NCI-H128 (cell line): ENCODE data around the gene GRAMD2A.

ENCODE experiments used
- DNase-seq: peaks from one replicate; lab custom pipeline; 2025; ENCODE audit not compliant: unreplicated experiment; lab: John Stamatoyannopoulos, UW

The GRAMD2A gene

DNA sequence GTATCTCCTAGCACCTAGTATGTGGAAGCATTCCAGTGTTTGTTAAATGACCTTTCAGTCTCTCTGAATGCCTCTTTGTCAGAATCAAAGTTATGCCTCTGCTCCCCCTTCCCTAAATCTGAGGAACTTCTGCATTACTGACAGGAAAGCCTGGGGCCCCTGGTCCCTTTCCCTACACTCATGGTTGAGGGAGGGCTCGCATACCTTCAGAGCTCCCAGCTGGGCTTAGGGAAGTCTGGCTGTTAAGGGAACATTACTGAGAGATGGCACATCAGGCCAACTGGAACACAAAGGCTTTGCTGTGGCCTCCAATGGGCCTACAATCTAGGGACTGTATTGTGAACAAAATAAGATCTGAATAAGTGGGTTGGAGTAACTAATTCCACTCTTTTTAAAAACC is 23.1 kb upstream of the GRAMD2A start:
- no peak for DNase-seq

DNA sequence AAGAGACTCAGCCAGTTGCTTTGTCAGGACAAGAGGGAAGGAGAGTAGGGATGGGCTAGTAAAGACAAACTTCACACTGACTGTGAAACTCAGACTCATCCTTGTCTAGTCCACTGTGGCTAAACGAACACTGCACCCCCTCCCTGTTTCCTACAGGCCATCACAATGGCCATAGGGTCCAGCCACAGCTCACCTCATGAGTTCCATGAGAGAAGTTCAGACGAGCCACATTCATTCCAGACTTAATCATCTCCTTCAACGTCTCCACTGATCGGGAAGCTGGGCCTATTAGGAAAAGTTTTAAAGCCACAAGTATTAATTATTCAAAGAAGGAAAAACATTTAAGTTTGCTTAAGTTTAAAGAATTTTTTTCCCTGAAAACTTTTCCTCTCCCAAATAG is 19.6 kb upstream of the GRAMD2A start:
- no peak for DNase-seq

DNA sequence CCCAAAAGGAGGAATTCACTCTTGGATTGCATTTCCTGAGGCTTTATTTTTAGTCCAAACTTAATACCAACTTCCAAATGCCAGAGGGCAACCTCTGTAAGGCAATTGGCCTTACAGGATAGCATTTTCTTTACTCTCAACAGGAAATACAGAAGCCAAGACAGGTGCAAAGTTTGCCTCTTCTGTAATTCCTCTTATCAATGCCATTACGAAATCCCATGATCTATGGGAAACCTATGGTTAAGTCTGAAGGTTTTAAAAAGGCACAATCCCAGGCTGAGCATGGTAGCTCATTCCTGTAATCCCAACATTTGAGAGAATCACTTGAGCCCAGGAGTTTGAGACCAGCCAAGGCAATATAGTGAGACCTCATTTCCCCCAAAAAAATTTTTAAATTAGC is 18.5 kb upstream of the GRAMD2A start:
- no peak for DNase-seq

DNA sequence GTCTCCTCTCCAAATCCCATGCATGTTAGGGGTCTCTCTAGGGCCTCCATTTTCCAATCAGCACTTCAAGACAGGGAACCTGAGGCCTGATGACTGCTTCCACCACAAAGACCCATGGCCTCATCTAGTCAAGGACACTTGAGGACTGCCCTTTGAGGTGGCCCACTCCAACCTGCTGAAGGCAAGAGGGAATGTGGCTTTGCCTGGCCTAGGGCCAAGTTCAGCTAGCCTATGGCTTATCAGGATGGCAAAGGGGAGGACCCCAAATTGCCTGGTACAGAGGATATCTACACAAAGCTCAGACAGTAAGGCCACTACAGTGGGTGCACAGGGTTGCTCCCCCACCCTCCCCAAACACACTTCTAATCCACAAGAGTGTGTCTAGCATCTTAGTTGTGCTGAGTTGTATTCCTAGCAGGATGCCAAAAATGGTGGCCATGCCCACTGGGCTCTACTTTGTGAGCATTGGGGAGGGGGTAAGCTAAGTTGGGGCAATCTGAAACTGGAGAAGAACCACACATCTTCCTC is 10.0 kb upstream of the GRAMD2A start:
- DNase-seq = no peak

DNA sequence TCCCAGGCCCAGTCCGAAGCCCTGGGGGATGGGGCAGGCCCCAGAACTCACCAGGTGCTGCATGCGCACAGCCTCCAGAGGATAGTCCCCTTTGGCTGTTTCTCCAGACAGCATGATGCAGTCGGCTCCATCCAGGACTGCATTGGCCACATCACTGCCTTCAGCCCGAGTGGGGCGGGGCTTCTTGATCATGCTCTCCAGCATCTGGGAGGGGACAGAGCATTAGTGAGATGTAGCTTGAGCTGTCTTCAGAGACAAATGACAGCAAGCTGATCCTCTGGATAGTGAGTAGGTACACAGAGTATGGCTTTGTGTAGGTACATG is 9.1 kb upstream of the GRAMD2A start:
- no peak for DNase-seq

DNA sequence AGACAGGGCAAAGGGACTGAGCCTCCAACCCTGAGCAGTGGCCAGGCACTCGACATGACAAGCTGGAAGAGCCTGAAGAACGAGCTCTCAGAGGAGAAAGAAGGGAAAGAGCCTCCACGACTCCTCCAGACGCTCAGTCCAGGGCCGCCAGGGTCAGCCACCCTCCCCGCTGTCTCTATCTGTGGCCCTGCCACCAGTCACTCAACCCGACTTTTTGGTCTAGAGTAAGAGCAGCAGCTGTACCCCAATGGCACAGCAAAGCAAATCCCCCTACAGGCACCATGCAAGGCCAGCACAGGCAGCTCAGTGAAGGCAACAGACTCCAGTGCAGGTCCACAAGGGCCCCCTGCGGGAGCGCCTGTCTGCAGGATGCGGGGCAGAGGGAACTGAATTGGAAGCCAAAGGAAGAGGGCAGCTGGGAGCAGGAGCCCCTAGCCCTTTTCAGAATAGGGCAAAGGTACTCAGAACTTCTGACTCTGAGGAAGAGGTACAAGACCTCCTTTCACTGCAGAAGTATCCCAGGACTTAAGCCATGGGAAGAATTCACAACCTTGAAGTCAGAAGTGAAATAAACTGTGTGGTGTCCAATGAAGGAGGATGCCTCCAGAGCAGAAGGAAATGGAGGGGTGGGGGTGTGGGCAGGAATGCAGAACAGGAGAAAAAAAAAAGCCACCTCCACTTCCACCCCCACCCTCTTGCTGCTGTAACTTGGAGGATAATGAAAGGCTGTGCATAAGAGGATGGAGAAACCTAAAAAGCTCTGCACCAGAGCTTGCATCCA is 8.5 kb upstream of the GRAMD2A start:
- DNase-seq = no peak

DNA sequence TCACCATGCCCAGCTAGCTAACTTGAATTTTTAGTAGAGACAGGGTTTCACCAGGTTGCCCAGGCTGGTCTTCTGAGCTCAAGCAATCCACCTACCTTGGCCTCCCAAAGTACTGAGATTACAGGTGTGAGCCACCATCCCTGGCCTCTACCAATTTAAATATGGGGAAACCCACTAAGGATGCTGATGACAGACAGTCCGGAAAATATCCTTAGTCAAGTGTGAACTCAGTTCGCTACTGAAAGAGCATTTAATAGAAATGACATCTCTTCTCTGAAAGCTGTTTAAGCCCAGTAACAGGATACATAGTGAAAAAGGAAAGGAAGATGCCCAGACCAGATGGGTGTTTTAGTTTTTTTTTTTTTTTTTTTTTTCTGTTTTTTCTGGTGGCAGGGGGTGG is 7.7 kb upstream of the GRAMD2A start:
- no peak for DNase-seq

DNA sequence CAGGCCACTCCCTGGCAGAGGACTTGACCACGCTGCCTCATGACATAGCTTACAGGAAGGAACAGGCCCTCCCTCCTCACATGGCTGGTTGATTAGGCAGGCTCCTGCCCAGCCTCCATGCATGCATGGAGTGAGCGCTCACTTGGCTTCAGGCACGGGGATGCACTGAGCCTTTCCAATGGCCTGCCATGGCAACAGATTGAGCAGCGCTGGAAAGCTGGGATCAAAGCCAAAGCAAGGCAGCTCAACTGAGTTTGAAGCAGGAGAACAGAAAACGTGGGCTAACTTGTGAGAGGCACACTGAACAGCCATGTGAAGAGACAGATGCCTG is 5.9 kb upstream of the GRAMD2A start:
- peak; percentile 22 for DNase-seq

DNA sequence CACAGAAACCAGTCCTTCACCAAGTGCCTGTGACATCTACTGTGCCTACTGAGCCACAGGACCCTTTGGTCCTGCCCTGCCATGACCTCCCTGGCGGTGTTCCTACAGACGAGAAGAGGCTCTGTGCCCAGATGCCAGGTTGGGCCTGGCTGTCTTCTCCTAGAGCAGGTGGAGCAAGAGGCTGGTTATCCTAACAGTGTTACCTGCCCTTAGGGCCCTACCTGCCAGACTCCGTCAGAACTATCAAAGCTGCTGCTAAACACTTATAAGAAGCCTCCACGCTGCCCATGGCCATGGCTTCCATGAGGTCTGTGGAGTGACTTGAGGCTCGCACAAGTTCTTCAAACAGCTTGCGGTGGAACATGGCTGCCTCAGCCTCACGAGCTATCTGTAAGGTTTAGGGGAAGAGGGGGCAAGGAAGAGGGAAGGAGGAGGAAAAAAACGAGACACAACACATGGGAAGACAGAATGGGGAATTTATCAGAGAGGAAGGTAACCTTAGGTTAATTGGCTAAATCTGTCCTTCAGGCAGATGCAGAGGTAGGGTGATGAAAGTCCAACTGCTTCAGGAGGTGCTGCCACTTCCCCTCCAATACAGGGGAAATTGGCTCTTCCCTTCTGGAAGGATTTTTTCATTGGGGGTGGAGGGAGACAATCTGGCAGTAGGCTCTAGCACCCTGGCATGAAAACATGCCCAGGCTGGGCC is 5.4 kb upstream of the GRAMD2A start:
- no peak for DNase-seq

DNA sequence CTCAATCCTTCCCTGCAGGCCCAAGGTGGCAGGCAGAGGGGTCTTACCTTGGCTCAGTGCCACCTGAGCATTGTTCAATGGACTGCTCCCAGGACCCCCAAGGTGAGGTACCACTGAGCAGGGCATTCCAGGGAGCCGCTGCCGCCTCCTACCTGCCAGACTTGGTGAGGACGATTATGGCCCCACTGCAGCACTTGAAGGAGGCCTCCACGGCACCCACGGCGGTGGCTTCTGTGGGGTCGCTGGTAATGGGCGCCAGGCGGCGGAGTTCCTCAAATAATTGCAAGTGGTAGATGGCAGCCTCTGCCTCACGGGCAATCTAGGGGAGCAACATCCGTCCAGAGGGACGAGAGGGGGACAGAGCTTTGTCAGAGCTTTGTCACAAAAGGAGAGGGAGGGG is 4.7 kb upstream of the GRAMD2A start:
- no peak for DNase-seq

DNA sequence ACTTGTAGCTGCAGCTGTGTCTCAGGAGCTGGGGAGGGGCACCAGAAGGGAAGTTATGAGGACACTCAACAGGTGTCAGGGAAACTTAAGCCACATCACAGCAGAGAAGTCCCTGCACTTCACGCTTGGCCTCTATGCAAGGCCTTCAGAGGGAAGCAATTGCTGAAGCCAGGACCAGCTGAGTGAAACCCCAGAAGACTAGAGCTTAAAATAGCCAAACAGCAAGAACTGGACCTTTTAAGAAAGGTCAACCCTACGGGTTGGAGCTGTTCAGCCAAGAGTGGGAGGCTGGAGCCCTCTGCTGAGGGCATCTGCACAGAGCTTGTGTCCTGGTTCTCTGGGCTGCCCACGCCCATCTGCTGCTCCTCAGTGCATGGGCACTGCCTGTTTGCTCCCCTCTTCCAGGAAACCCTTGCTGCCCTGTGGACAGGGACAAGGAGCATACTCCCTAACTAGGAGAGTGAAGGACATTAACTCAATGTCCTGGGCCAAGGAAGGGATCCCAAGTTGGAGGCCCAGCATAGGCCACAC is 3.9 kb upstream of the GRAMD2A start:
- no peak for DNase-seq

DNA sequence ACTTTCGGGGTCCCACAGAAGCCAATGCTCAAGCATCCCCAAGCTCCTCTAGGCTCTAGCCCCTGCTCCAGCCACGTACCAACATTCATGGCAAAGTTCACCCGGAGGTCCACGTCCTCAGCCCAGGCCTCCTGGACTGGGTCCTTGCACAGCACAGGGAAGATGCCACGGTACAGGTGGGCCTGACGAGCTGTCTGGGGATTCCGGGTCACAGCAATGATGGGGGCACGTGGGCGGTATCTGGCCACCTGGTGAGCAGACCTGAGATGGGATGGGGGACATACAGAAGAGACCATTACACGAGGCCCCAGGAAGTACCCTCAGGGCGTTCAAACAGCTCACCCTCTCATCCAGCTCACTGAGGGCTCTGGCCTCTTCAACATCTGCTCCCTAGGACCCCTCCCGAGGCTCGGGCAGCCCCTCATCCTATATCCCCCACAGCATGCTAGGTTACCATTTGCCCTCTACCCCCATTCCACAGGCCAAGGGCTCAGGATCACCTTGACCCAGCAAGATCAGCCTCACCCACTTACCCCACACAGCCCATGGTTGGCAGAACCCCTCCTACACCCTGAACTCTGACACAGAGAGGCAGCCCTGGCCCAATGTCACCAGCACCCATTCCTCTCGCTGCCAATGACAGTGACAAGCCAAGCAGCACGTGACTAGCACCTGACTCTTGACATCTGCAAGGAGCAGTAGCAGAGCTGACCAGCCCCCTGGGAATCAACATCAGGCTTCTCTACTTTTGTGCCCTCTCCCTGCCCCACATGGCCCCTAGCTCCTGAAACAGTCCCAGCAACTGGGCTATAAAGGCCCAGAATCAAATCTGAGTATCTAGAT is 3.0 kb upstream of the GRAMD2A start:
- DNase-seq = no peak

DNA sequence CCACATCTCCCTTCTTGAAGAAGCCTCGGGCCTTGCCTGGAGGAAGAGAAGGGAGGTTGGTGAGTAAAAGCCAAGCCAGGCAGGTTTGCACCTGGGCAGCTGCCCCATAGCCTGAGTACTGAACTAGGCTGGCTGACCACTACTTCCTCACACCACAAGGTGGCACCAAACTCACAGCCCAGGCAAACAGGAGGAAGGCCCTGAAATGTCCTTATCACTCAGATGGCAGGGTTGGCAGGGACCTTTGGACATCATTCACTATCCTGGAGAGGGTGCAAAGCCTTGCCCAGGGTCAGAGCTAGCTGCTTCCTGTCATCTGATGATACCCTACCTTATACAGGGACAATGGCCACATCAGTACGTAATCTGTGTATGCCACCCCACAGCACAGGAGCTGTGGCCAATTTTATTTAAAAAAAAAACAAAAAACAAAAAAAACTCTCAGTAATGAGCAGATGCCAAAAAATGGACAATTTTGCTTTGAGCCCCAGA is 2.2 kb upstream of the GRAMD2A start:
- peak; percentile 18 for DNase-seq

DNA sequence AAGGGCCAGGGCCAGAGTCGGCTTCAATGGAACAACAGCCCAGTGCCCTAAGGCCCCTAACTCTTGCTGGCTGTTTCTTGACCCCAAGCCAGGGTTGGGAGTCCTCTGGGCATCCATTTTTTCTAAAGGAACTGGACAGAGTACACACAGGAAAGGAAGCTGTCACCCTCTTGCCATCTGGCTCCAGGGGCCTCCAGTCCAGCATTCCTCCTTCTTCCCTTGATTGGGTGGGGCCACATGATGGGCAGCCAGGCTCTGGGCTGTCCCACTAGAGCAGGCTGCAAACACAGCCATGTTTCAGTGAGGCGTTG is 1.6 kb upstream of the GRAMD2A start:
- DNase-seq = no peak

DNA sequence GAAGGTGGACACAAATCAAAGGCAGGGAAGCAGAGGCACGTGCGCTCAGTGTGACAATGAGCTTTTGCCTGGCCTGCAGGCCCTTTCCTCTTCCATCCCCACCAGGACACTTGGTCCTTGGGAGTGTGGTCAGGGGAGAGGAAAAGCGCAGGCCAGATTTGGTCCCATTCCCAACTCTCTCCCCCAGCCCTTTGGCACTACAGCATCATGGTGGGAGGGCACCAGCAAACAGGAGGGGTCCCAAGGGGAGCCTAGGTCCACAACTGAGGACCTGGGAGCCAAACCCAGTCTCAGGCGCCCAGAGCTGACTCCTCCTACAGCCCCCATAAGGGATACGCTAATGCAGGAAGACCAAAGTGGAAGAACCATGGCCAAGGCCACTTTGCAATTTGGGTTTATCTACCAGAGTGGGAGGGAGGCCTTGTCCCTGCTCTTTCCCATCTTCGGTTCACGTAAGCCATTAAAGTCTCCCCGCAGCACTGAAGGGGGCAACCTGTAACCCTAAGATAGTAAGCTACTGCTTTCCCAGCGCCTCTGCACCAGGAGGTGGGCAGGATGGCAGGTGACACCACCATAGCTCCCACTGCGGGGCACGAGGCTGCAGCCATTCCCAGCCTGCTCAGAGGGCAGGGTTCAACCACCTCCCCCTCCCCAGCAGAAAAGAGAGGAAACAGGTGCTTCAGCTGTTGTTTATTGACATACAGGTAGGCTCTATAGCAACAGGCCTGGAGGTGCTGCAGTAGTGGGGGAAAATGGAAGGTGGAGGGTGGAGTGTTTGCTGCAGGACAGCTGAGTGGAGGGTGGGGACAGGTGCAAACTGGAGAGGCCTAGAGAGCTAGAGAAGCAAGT is 993 bp upstream of the GRAMD2A start:
- no peak for DNase-seq

DNA sequence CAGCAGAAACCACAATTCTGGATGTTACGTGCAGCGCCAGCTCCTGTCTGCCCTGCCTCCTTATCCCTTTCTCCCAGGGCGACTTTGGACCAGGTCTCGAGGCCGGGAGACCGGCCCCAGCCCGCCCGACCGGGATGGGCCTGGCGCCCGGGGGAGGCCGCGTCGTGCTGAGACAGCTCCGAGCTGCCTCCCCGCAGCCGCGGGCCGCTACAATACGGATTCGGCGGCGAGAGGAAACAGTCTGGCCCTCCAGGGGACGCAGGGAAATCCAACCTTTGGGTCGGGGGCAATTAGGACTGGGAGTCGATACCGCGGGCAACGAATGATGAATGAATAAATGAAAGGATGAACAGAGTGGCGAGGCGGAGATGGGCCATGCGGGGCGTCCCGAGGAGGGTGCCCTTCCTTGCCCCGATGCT is 537 bp downstream of the GRAMD2A start:
- no peak for DNase-seq

DNA sequence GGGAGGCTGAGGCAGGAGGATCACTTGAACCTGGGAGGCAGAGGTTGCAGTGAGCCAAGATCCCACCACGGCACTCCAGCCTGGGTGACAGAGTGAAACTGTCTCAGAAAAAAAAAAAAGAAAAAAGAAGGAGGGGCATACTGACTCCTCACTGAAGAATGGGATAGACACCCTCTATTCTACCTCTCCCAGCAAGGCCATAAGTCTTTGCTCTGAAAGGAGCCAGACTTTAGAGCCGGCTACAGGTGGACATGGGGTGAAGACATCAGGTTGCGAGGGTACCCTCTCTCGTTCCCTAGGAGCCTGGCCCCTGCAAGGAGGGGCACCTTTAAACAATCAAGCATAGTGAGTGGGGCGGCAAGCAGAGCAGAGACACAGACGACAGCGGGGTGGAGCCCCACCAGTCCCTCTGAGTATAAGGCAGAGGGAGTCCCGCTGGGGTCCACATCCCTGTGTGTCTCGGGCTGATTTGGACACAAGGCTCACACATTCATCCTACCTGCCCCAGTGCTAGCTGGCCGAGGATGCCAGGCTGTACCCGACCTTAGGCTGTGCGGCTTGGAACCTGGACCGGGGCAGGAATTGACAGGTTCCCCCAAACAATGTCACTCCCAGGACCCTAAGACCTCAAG is 1.1 kb downstream of the GRAMD2A start:
- DNase-seq = no peak

DNA sequence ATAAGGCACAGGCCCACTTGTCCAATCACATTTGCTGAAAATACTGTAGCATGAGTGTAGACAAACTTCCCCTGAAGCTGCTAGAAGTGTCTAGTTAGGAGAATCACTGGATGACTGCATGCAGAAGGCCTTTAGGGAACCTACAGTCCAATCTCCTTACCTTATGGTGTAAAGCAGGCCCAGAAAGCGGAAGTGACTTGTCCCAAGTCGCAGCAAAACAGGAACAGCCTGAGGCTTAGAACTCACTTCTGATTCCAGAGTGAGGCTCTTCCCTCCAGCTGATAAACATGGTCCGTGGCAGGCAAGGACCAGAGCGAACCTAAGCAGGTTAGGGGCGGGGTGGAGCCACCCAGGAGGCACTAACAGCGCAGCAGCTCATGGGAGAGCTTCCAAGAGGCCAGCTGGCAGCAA is 2.5 kb downstream of the GRAMD2A start:
- no peak for DNase-seq

DNA sequence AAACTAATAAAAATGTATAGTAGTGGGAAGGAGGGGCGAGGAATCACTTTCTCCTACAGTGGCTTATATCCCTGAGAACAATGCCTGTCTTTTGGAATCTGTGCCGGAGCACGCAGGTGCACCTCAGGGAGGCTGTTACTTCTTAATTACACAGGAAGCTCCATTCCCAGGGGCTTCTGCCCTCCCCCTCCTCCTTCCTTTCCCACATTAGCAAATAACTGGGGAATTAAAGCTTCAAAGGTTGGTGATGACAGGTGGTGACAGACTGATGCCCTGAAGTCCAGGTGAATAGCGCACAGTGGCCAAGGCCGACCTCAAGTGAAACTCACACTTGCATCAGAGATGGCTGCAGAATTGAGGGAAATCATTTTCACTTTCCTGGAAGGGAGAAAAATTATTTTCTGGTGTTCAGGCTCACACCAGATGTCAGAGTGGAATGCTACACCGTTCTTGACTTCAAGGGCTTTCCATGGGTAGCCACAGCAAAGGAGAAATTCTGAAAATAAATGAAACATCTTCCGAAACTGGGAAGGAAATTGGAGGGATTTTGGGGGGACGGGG is 3.7 kb downstream of the GRAMD2A start:
- DNase-seq = no peak

DNA sequence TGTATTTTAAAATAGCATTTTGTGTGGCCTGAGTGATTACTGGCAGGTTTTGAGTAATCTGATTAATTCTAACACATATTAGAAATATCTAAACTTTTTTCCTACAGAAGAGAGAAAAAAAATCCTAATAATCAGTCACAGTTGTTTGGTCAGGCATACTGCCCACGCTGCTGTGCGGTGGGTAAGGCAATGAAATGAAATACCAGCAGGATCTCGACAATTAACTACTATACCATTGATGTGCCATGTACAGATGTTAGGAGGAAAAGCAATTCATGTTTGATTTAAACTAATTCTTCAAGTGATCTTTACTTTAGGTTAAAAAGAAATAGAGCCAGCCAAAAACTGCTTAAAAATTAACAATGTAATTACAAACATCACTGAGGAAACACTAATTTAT is 5.2 kb downstream of the GRAMD2A start:
- no peak for DNase-seq
